ENCODE measurements around the gene YTHDC1. TPM values are rescaled to one million over a fixed set of nuclear protein-coding genes. Genes with fewer than 3 reads are reported as not detected.

YTHDC1 gene
- total RNA-seq, 2 donors from 2014 or later, result 62.2 to 67.6 TPM

DNA sequence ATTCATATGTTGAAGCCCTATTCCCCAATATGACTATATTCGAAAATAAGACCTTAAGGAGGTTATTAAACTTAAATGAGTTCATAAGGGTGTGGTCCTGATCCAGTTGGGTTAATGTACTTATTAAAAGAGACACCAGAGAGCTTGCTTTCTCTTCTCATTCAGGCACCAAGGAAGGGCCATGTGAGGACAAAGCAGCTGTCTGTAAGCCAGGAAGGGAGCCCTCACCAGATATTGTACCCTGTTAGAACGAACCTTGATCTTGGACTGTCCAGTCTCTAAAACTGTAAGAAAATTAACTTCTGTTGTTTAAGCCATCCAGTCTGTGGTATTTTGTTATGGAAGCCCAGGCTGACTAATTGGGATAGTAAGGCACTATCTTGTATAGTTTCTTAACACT is 9.1 kb upstream of the YTHDC1 start:
- no peaks in the 10 kb centered on the region for H3K36me3 ChIP-seq
- no peaks in the 10 kb centered on the region for H3K4me1 ChIP-seq
- H3K9me3 ChIP-seq, result no peaks in the 10 kb centered on the region
- no peak overlapping the region for H3K9ac ChIP-seq (ENCODE audit: low read depth in 2 of 2, low read length in 2 of 2)
- no peak for DNase-seq
- no peaks in the 10 kb centered on the region for H3K27me3 ChIP-seq
- TF ChIP-seq, protein P1, sequence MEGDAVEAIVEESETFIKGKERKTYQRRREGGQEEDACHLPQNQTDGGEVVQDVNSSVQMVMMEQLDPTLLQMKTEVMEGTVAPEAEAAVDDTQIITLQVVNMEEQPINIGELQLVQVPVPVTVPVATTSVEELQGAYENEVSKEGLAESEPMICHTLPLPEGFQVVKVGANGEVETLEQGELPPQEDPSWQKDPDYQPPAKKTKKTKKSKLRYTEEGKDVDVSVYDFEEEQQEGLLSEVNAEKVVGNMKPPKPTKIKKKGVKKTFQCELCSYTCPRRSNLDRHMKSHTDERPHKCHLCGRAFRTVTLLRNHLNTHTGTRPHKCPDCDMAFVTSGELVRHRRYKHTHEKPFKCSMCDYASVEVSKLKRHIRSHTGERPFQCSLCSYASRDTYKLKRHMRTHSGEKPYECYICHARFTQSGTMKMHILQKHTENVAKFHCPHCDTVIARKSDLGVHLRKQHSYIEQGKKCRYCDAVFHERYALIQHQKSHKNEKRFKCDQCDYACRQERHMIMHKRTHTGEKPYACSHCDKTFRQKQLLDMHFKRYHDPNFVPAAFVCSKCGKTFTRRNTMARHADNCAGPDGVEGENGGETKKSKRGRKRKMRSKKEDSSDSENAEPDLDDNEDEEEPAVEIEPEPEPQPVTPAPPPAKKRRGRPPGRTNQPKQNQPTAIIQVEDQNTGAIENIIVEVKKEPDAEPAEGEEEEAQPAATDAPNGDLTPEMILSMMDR (IDR thresholded peaks at IDR 0.05), result no peak
- H3K4me3 ChIP-seq, result no peak overlapping the region
- H3K27ac ChIP-seq, result no peak overlapping the region
- intact Hi-C loops (cut with DNase I), result no loop called here

DNA sequence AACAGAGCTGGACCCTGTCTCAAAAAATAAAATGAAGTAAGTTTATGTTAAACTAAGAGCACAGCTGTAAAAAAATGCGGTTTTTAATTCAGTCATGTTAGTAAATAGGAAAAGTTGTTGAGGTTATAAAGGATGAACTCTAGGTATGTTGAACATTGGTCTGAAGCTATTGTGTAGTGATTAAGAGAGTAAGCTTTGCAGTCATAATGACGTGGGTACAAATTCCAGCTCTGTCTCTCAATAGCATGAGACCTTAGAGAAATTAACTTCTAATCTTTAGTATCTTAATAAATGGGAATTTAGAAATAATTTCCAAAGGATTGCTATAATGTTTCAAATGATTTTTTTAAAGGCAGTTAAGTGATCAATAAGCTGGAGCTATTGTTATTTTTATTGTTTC is 2.9 kb upstream of the YTHDC1 start:
- intact Hi-C loops (cut with DNase I), result no loop called here
- H3K9ac ChIP-seq (ENCODE audit: low read depth in 2 of 2, low read length in 2 of 2), result no peak overlapping the region
- no peaks in the 10 kb centered on the region for H3K9me3 ChIP-seq
- peaks cover 1% of the 10 kb centered on the region for H3K4me1 ChIP-seq
- H3K36me3 ChIP-seq, result no peaks in the 10 kb centered on the region
- no peak for DNase-seq
- no peak overlapping the region for H3K4me3 ChIP-seq
- no peaks in the 10 kb centered on the region for H3K27me3 ChIP-seq
- TF ChIP-seq, protein P1 (IDR thresholded peaks at IDR 0.05), result no peak
- H3K27ac ChIP-seq, result no peak overlapping the region

DNA sequence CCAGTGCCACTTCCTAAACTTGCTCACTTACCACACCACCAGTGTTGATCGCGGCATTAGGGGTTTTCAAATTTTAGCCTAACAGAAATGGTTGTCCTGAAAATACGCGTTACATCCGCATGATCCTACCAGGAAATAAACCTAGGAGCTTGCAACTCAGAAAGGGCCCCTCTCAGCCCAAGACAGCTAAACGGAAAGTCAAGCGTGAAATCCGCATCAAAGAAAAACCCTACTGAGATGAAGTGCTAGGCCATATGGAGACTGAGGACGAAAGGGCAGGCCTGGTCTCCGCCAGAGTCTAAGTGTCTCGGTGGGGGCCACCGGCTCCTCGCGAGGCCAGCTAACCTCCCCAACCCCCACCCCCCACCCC is 626 bp downstream of the YTHDC1 start:
- no peaks in the 10 kb centered on the region for H3K9me3 ChIP-seq
- DNase-seq, result peak; percentile 32
- intact Hi-C loops (cut with DNase I), result no loop called here
- no peaks in the 10 kb centered on the region for H3K27me3 ChIP-seq
- peak overlapping the region; percentile 97 for H3K27ac ChIP-seq
- TF ChIP-seq, protein P1 (IDR thresholded peaks at IDR 0.05), result no peak
- H3K4me3 ChIP-seq, result peak overlapping the region; percentile 74
- peaks cover 15% of the 10 kb centered on the region for H3K4me1 ChIP-seq
- no peaks in the 10 kb centered on the region for H3K36me3 ChIP-seq
- H3K9ac ChIP-seq (ENCODE audit: low read depth in 2 of 2, low read length in 2 of 2), result peak overlapping the region; percentile 73 to 77

DNA sequence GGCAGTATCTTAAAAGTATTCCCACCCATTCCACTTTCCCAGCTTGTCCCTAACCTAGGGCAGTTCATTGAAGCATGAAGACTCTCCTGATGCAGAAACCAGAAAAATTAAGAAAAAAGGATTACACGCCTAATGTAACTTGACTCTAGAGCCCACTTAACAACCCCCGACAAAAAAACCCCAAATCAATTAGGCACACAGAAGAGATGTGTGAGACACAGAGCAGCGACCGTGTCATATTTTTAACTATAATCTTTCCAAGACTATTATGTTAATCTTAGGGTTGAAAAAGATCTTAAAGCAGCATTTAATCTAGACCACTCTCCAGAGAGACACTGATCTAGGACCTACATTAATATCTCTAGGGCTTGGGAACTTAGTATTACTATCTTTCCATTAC is 1.3 kb downstream of the YTHDC1 start:
- TF ChIP-seq, protein P1 (IDR thresholded peaks at IDR 0.05), result no peak
- DNase-seq, result no peak
- no peaks in the 10 kb centered on the region for H3K36me3 ChIP-seq
- H3K4me3 ChIP-seq, result peak overlapping the region; percentile 74
- H3K27ac ChIP-seq, result peak overlapping the region; percentile 97
- H3K9me3 ChIP-seq, result no peaks in the 10 kb centered on the region
- H3K4me1 ChIP-seq, result peaks cover 15% of the 10 kb centered on the region
- intact Hi-C loops (cut with DNase I), result no loop called here
- no peaks in the 10 kb centered on the region for H3K27me3 ChIP-seq
- H3K9ac ChIP-seq (ENCODE audit: low read depth in 2 of 2, low read length in 2 of 2), result peak overlapping the region; percentile 73 to 77

GRCh38 chr4:68347845-68348244 is 2.0 kb downstream of the YTHDC1 start:
- intact Hi-C loops (cut with DNase I), result no loop called here
- no peak for DNase-seq
- no peaks in the 10 kb centered on the region for H3K9me3 ChIP-seq

More at GRCh38 chr4:68347845-68348244, 2.0 kb downstream of the YTHDC1 start:
- no peaks in the 10 kb centered on the region for H3K36me3 ChIP-seq
- no peaks in the 10 kb centered on the region for H3K27me3 ChIP-seq
- TF ChIP-seq, protein P1 (IDR thresholded peaks at IDR 0.05), result no peak
- peak overlapping the region; percentile 74 for H3K4me3 ChIP-seq
- no peak overlapping the region for H3K27ac ChIP-seq
- H3K4me1 ChIP-seq, result peaks cover 15% of the 10 kb centered on the region
- peak overlapping the region; percentile 17 to 73 for H3K9ac ChIP-seq (ENCODE audit: low read depth in 2 of 2, low read length in 2 of 2)

All from colonic mucosa (tissue), 4 donors.